Occipital lobe (tissue), 2 donors: Measurements from ENCODE around the gene ECEL1. TPM values are rescaled to one million over a fixed set of nuclear protein-coding genes. Genes with fewer than 3 reads are reported as not detected.

Experiments used
- DNase-seq: peaks from one replicate; lab custom pipeline; 2025; lab: John Stamatoyannopoulos, UW
- total RNA-seq: library from RNA; depleted of rRNA; stranded (reverse); fragments of >200 nt; gene quantifications from one replicate; pipeline ENCODE4 v1.2.3, GENCODE V29; 2014

The ECEL1 gene
- total RNA-seq, 1 donor from 2014 or later, result 1.2 TPM

GRCh38 chr2:232501331-232501771, 13.7 kb upstream of the ECEL1 start:
- DNase-seq, result no peak

GRCh38 chr2:232498452-232498851, 10.8 kb upstream of the ECEL1 start:
- DNase-seq, result no peak

- DNase-seq, result no peak
These were observed 9.7 kb upstream of the ECEL1 start for GRCh38 chr2:232497348-232497747.

GRCh38 chr2:232496501-232497270, 9.1 kb upstream of the ECEL1 start:
- DNase-seq, result no peak

- DNase-seq, result no peak
These were observed 7.7 kb upstream of the ECEL1 start for GRCh38 chr2:232495292-232495691.

- DNase-seq, result no peak
These were observed 6.9 kb upstream of the ECEL1 start for GRCh38 chr2:232494542-232494941.

GRCh38 chr2:232493701-232494474, 6.3 kb upstream of the ECEL1 start:
- no peak for DNase-seq

- no peak for DNase-seq
These were observed 5.5 kb upstream of the ECEL1 start for GRCh38 chr2:232492963-232493700.

- DNase-seq, result no peak
These were observed 4.7 kb upstream of the ECEL1 start for GRCh38 chr2:232492236-232492848.

- DNase-seq, result no peak
These were observed 3.6 kb upstream of the ECEL1 start for GRCh38 chr2:232491139-232491780.

GRCh38 chr2:232490221-232491138, 2.8 kb upstream of the ECEL1 start:
- DNase-seq, result no peak

- no peak for DNase-seq
These were observed 2.0 kb upstream of the ECEL1 start for GRCh38 chr2:232489516-232490220.

GRCh38 chr2:232488721-232489300, 1.2 kb upstream of the ECEL1 start:
- no peak for DNase-seq

- no peak for DNase-seq
These were observed 570 bp upstream of the ECEL1 start for GRCh38 chr2:232488097-232488711.

- DNase-seq, result no peak
These were observed 863 bp downstream of the ECEL1 start for GRCh38 chr2:232486558-232487384.

GRCh38 chr2:232485757-232486557, 1.7 kb downstream of the ECEL1 start:
- DNase-seq, result no peak

- DNase-seq, result no peak
These were observed 2.3 kb downstream of the ECEL1 start for GRCh38 chr2:232485348-232485756.
